CD4-positive, alpha-beta memory T cell (primary cell): Measurements from ENCODE around the gene SLC8B1. TPM values are rescaled to one million over a fixed set of nuclear protein-coding genes. Genes with fewer than 3 reads are reported as not detected.
A peak's percentile ranks its signal among the peaks of the same experiment; 100 is the strongest.

Experiments used
- CTCF ChIA-PET: fragments of 350-600 bp; sonication (Branson Sonifier 250); formaldehyde crosslinking; loops from one replicate; lab custom pipeline; 2021; ENCODE audit warnings: inconsistent platforms; ENCODE audit not compliant: partially characterized antibody; lab: Charles Lee
- POLR2A ChIA-PET: fragments of 350-600 bp; sonication (Branson Sonifier 250); formaldehyde crosslinking; loops from one replicate; lab custom pipeline; 2021; ENCODE audit not compliant: partially characterized antibody; lab: Charles Lee
- DNase-seq, 5 donors: peaks; one replicate each; pipeline versions ENCODE4 v3.0.0 to v3.0.0-alpha.2; 2020 to 2022; ENCODE audit warnings: mixed read lengths in 1 of 5
- H3K27ac ChIP-seq: one replicate; pipeline ENCODE4 v1.7.0; 2013; ENCODE audit warnings: low read depth, low read length
- H3K27me3 ChIP-seq: 2 replicates; pipeline ENCODE4 v1.7.0; 2013; ENCODE audit warnings: mild to moderate bottlenecking, low read length, moderate library complexity; ENCODE audit not compliant: insufficient read depth
- H3K36me3 ChIP-seq: 2 replicates; pipeline ENCODE4 v1.7.0; 2013; ENCODE audit warnings: mild to moderate bottlenecking, low read length, moderate library complexity; ENCODE audit not compliant: insufficient read depth
- H3K4me1 ChIP-seq: 2 replicates; pipeline ENCODE4 v1.7.0; 2013; ENCODE audit warnings: mild to moderate bottlenecking, low read length, moderate library complexity; ENCODE audit not compliant: insufficient read depth
- H3K4me3 ChIP-seq, 2 donors: one replicate each; pipeline ENCODE4 v1.7.0; 2013; ENCODE audit warnings: low read length in 2 of 2, mild to moderate bottlenecking in 1 of 2
- H3K9me3 ChIP-seq, 2 donors: one replicate each; pipeline ENCODE4 v1.7.0; 2013; ENCODE audit warnings: low read length in 2 of 2, control low read depth in 1 of 2; ENCODE audit not compliant: control insufficient read depth in 1 of 2
- H3K27ac Mint-ChIP-seq, 7 donors: one replicate each; pipeline ENCODE4 v1.8.0; 2020 to 2021; ENCODE audit warnings: mixed read lengths in 7 of 7, mild to moderate bottlenecking in 6 of 7, inconsistent platforms in 3 of 7, moderate library complexity in 3 of 7
- H3K27me3 Mint-ChIP-seq, 2 donors: one replicate each; pipeline ENCODE4 v1.8.0; 2020 to 2021; ENCODE audit warnings: mixed read lengths in 2 of 2
- H3K36me3 Mint-ChIP-seq, 2 donors: one replicate each; pipeline ENCODE4 v1.8.0; 2020 to 2021; ENCODE audit warnings: mixed read lengths in 2 of 2, inconsistent platforms in 1 of 2, mild to moderate bottlenecking in 1 of 2
- H3K4me1 Mint-ChIP-seq, 4 donors: one replicate each; pipeline ENCODE4 v1.8.0; 2020 to 2021; ENCODE audit warnings: mixed read lengths in 4 of 4, mild to moderate bottlenecking in 1 of 4
- H3K4me3 Mint-ChIP-seq, 8 donors: one replicate each; pipeline ENCODE4 v1.8.0; 2020 to 2021; ENCODE audit warnings: mixed read lengths in 8 of 8, mild to moderate bottlenecking in 7 of 8, moderate library complexity in 6 of 8, inconsistent platforms in 3 of 8
- H3K9me3 Mint-ChIP-seq, 8 donors: one replicate each; pipeline ENCODE4 v1.8.0; 2020 to 2021; ENCODE audit warnings: mixed read lengths in 8 of 8, mild to moderate bottlenecking in 5 of 8, inconsistent platforms in 3 of 8, moderate library complexity in 1 of 8
- intact Hi-C: fragments of 100-400 bp; cut with micrococcal nuclease; formaldehyde crosslinking; loops from one replicate; pipeline ENCODE4 v1.15.1; 2023
- polyA plus RNA-seq, 2 donors: library from polyadenylated mRNA; unstranded; fragments of 300-500 nt; fragmentation: Illumina TruSeq; gene quantifications; one replicate each; pipeline ENCODE4 v1.2.3, GENCODE V29; 2021
- total RNA-seq, 2 experiments: library from RNA; stranded (reverse); gene quantifications; one replicate each; pipeline ENCODE4 v1.2.3, GENCODE V29; 2021

The SLC8B1 gene
- total and polyA plus RNA-seq, 4 experiments from 2014 or later: 33.9 to 93.5 (median 71.5) TPM

DNA sequence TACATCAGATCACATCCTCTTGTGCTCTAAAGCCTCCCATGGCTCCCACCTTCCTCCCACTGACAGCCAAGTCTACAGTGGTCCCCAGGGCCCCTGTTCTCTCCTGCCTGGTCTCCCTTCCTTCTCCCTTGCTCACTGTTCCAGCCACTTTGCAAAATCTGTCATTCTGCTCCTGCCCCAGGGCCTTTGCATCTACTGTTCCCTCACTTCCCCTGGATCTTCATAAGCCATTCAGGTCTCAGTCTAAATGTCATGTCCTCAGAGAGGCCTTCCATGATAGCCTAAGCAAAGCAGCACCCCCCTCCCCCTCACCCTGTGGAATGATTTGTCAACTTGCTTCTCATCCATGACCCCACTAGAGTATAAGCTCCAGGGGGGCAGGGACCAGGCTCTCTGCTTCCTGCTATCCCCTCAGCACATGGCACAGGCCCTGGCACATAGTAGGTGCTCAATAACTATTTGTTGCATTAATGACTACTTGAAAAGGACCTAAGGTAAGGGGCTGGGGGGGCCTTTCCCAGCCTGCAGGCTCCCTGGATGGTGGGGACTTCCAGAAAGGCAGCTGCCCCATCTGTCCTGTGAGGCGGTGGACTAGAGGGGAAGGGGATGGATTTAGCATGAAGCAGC is 5.0 kb downstream of the SLC8B1 start:
- peaks cover 24 to 50% of the 10 kb centered on the region in 2 donors for H3K36me3 Mint-ChIP-seq
- intact Hi-C loops: no loop called here
- H3K4me1 Mint-ChIP-seq: peaks cover 31 to 74% (median 48%) of the 10 kb centered on the region in 4 donors
- Histone ChIP-seq H3K4me1 (peaks cover 14% of the 10 kb centered on the region), H3K9me3 (no peaks in the 10 kb centered on the region), H3K4me3 (no peak overlapping the region), H3K36me3 (peaks cover 11% of the 10 kb centered on the region), H3K27ac (no peak overlapping the region), H3K27me3 (no peaks in the 10 kb centered on the region)
- DNase-seq: no peak
- no peaks in the 10 kb centered on the region for H3K9me3 Mint-ChIP-seq
- H3K27me3 Mint-ChIP-seq: no peaks in the 10 kb centered on the region
- H3K4me3 Mint-ChIP-seq: peak overlapping the region in 1 of 8 donors; percentile 46
- CTCF ChIA-PET: no interaction called here
- peak overlapping the region in 4 of 7 donors; percentile 5 to 80 (median 42) for H3K27ac Mint-ChIP-seq
- POLR2A ChIA-PET: no interaction called here

DNA sequence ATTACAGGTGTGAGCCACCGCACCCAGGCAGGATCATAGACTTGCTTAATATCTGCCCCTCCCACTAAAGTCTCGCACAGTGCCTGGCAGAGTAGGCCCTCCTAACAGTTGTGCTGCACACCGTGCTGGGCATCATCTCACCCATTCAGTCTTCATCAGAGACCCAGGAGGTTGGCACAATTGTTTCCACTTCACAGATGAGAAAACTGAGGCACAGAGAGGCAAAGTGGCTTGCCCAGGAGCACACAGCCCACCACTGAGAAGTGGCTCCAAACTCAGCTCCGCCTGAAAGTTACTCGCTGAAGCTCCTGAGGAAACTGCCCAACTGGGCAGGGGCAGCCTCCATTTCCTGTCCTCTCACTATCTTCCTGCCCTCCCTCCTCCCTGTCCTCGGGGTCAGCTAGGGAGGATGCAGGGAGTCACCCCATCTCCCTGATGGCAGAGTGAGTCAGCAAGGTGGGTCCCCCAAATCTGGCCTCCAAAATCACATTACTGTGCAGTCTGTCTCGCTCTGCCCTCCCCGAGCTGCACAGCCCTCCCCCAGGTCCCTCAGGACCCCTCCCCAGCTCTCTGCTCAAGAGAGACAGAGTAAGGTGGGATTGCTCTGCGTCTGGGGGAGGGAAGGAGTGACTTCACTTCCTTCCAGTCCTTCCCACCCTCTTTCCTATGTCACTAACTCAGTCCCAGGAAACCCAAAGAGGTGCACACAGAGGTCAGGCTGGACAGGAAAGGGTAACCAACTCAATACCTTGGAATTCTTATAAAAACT is 5.7 kb downstream of the SLC8B1 start:
- Mint-ChIP-seq H3K27ac (peak overlapping the region in 1 of 7 donors; percentile 61), H3K4me3 (no peak overlapping the region), H3K36me3 (peaks cover 25 to 47% of the 10 kb centered on the region in 2 donors), H3K27me3 (no peaks in the 10 kb centered on the region), H3K9me3 (no peaks in the 10 kb centered on the region), H3K4me1 (peaks cover 30 to 72% (median 44%) of the 10 kb centered on the region in 4 donors)
- Histone ChIP-seq H3K27me3 (no peaks in the 10 kb centered on the region), H3K27ac (no peak overlapping the region), H3K4me1 (peaks cover 14% of the 10 kb centered on the region), H3K36me3 (peaks cover 11% of the 10 kb centered on the region), H3K9me3 (no peaks in the 10 kb centered on the region), H3K4me3 (no peak overlapping the region)
- CTCF ChIA-PET: no interaction called here
- intact Hi-C loops: no loop called here
- POLR2A ChIA-PET: no interaction called here
- no peak for DNase-seq

GRCh38 chr12:113328368-113328889 is 6.5 kb downstream of the SLC8B1 start:
- POLR2A ChIA-PET: interaction anchor here (0.6 kb wide), 1 partner anchor 97 kb away, joined by 3 read pairs; no protein-coding TSS in a partner anchor

GRCh38 chr12:113326775-113327395 is 8.0 kb downstream of the SLC8B1 start:
- Mint-ChIP-seq H3K27me3 (no peaks in the 10 kb centered on the region), H3K4me3 (no peak overlapping the region), H3K27ac (peak overlapping the region in 3 of 7 donors; percentile 36 to 73 (median 50)), H3K9me3 (no peaks in the 10 kb centered on the region), H3K4me1 (peaks cover 22 to 65% (median 39%) of the 10 kb centered on the region in 4 donors), H3K36me3 (peaks cover 29 to 44% of the 10 kb centered on the region in 2 donors)
- DNase-seq: no peak
- no peaks in the 10 kb centered on the region for H3K9me3 ChIP-seq
- H3K27me3 ChIP-seq: no peaks in the 10 kb centered on the region
- intact Hi-C loops: no loop called here
- peaks cover 16% of the 10 kb centered on the region for H3K36me3 ChIP-seq
- peaks cover 4% of the 10 kb centered on the region for H3K4me1 ChIP-seq
- ChIA-PET POLR2A (interaction anchor here (1.1 kb wide), 1 partner anchor 31 kb away, joined by 4 read pairs; the partner anchor contains the start of gene PLBD2), CTCF (interaction anchor here (1.4 kb wide), 1 partner anchor 93 kb away, joined by 4 read pairs; no protein-coding TSS in a partner anchor)
- H3K4me3 ChIP-seq: no peak overlapping the region
- H3K27ac ChIP-seq: no peak overlapping the region

More at GRCh38 chr12:113328368-113328889, 6.5 kb downstream of the SLC8B1 start:
- no peaks in the 10 kb centered on the region for H3K9me3 ChIP-seq
- H3K36me3 ChIP-seq: peaks cover 11% of the 10 kb centered on the region
- Mint-ChIP-seq H3K4me3 (no peak overlapping the region), H3K27me3 (no peaks in the 10 kb centered on the region), H3K36me3 (peaks cover 28 to 46% of the 10 kb centered on the region in 2 donors), H3K4me1 (peaks cover 27 to 67% (median 42%) of the 10 kb centered on the region in 4 donors), H3K27ac (peak overlapping the region in 2 of 7 donors; percentile 12 to 41), H3K9me3 (no peaks in the 10 kb centered on the region)
- CTCF ChIA-PET: interaction anchor here (1.1 kb wide), 1 partner anchor 9 kb away, joined by 3 read pairs; no protein-coding TSS in a partner anchor
- no peaks in the 10 kb centered on the region for H3K27me3 ChIP-seq
- intact Hi-C loops: no loop called here
- H3K4me3 ChIP-seq: no peak overlapping the region
- peaks cover 14% of the 10 kb centered on the region for H3K4me1 ChIP-seq
- H3K27ac ChIP-seq: no peak overlapping the region
- DNase-seq: no peak

GRCh38 chr12:113325916-113326315 is 9.0 kb downstream of the SLC8B1 start:
- intact Hi-C loops: no loop called here
- H3K27me3 Mint-ChIP-seq: no peaks in the 10 kb centered on the region
- Histone ChIP-seq H3K27me3 (no peaks in the 10 kb centered on the region), H3K9me3 (no peaks in the 10 kb centered on the region), H3K4me3 (no peak overlapping the region), H3K27ac (no peak overlapping the region), H3K36me3 (peaks cover 12% of the 10 kb centered on the region), H3K4me1 (peaks cover 4% of the 10 kb centered on the region)
- H3K9me3 Mint-ChIP-seq: no peaks in the 10 kb centered on the region
- no peak overlapping the region for H3K4me3 Mint-ChIP-seq
- peak overlapping the region in 1 of 7 donors; percentile 30 for H3K27ac Mint-ChIP-seq
- DNase-seq: no peak
- H3K4me1 Mint-ChIP-seq: peaks cover 17 to 59% (median 32%) of the 10 kb centered on the region in 4 donors
- ChIA-PET POLR2A (interaction anchor here (1.1 kb wide), 1 partner anchor 32 kb away, joined by 4 read pairs; the partner anchor contains the start of gene PLBD2), CTCF (interaction anchor here (1.4 kb wide), 1 partner anchor 92 kb away, joined by 4 read pairs; no protein-coding TSS in a partner anchor)
- H3K36me3 Mint-ChIP-seq: peaks cover 32 to 43% of the 10 kb centered on the region in 2 donors

DNA sequence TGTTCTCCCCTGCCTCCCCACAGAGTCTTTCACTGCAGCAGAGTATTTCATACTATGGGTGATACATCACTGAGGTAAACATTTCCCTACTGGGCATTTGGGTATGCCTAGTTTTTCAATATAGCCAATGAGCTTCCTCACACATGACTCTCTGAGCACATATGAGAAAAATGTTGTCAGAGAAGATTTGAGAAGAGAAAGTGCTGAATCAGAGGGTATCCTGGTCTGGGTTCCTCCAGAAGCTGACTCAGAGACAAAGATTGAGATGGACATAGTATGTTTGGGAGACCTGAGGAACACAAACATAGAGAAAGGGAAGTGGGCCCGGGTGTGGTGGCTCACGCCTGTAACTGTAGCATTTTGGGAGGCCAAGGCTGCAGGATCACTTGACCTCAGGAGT is 12.6 kb downstream of the SLC8B1 start:
- POLR2A ChIA-PET: no interaction called here

More for the DNA sequence above, 12.6 kb downstream of the SLC8B1 start:
- H3K9me3 ChIP-seq: no peaks in the 10 kb centered on the region
- Mint-ChIP-seq H3K36me3 (peaks cover 51 to 54% of the 10 kb centered on the region in 2 donors), H3K27ac (peak overlapping the region in 6 of 7 donors; percentile 44 to 88 (median 56)), H3K4me1 (peaks cover 5 to 32% (median 17%) of the 10 kb centered on the region in 4 donors), H3K4me3 (no peak overlapping the region), H3K9me3 (no peaks in the 10 kb centered on the region), H3K27me3 (no peaks in the 10 kb centered on the region)
- H3K27me3 ChIP-seq: no peaks in the 10 kb centered on the region
- intact Hi-C loops: no loop called here
- CTCF ChIA-PET: interaction anchor here (0.8 kb wide), 1 partner anchor 9 kb away, joined by 3 read pairs; no protein-coding TSS in a partner anchor
- H3K4me3 ChIP-seq: no peak overlapping the region
- no peak overlapping the region for H3K27ac ChIP-seq
- peaks cover 35% of the 10 kb centered on the region for H3K36me3 ChIP-seq
- DNase-seq: no peak
- peaks cover 4% of the 10 kb centered on the region for H3K4me1 ChIP-seq
